Inflammatory macrophage treated with lipopolysaccharide for 4 hours (primary cell): ENCODE results near the gene KRT17.
"Not testable (repeated sequence)": the region's sequence is repeated elsewhere in the genome, so short reads cannot be mapped to it uniquely, and the experiment has no call there.

Experiments
- DNase-seq: peaks from one replicate; pipeline ENCODE4 v3.0.0-alpha.2; 2020

The KRT17 gene

GRCh38 chr17:41633556-41634199 lies 9.3 kb upstream of the KRT17 start:
- DNase-seq, result no peak

- DNase-seq, result no peak
Observed at GRCh38 chr17:41632482-41633105, 8.2 kb upstream of the KRT17 start.

- no peak for DNase-seq
Observed at GRCh38 chr17:41631898-41632285, 7.5 kb upstream of the KRT17 start.

GRCh38 chr17:41631025-41631897 lies 6.9 kb upstream of the KRT17 start:
- no peak for DNase-seq

- peak; percentile 30 for DNase-seq
Observed at GRCh38 chr17:41629826-41630670, 5.7 kb upstream of the KRT17 start.

- no peak for DNase-seq
Observed at GRCh38 chr17:41629316-41629715, 4.9 kb upstream of the KRT17 start.

- not testable (repeated sequence) for DNase-seq
Observed at GRCh38 chr17:41628621-41629255, 4.4 kb upstream of the KRT17 start.

- DNase-seq, result not testable (repeated sequence)
Observed at GRCh38 chr17:41628073-41628370, 3.6 kb upstream of the KRT17 start.

GRCh38 chr17:41627316-41628072 lies 3.1 kb upstream of the KRT17 start:
- no peak for DNase-seq

GRCh38 chr17:41626914-41627295 lies 2.5 kb upstream of the KRT17 start:
- not testable (repeated sequence) for DNase-seq

GRCh38 chr17:41626028-41626913 lies 1.9 kb upstream of the KRT17 start:
- DNase-seq, result not testable (repeated sequence)

GRCh38 chr17:41625602-41626001 lies 1.2 kb upstream of the KRT17 start:
- DNase-seq, result no peak

- not testable (repeated sequence) for DNase-seq
Observed at GRCh38 chr17:41623184-41623861, 1.1 kb downstream of the KRT17 start.

GRCh38 chr17:41622340-41623183 lies 1.8 kb downstream of the KRT17 start:
- not testable (repeated sequence) for DNase-seq

GRCh38 chr17:41621916-41622315 lies 2.5 kb downstream of the KRT17 start:
- DNase-seq, result no peak

GRCh38 chr17:41621435-41621817 lies 2.9 kb downstream of the KRT17 start:
- DNase-seq, result not testable (repeated sequence)

GRCh38 chr17:41620583-41621434 lies 3.6 kb downstream of the KRT17 start:
- DNase-seq, result no peak

GRCh38 chr17:41619927-41620582 lies 4.3 kb downstream of the KRT17 start:
- DNase-seq, result not testable (repeated sequence)
